GM19240 (cell line): ENCODE measurements around the gene PRKN.

Source experiments
- DNase-seq: peaks from one replicate; pipeline ENCODE4 v3.0.0; 2011; ENCODE audit warnings: low spot score; ENCODE audit not compliant: insufficient read length

The PRKN gene

GRCh38 chr6:162249907-162250642 lies 477.5 kb downstream of the PRKN start:
- no peak for DNase-seq

- no peak for DNase-seq
These were observed 481.6 kb downstream of the PRKN start for GRCh38 chr6:162245830-162246420.

- no peak for DNase-seq
These were observed 483.5 kb downstream of the PRKN start for GRCh38 chr6:162244031-162244430.

- no peak for DNase-seq
These were observed 484.7 kb downstream of the PRKN start for GRCh38 chr6:162242915-162243314.

- no peak for DNase-seq
These were observed 488.2 kb downstream of the PRKN start for GRCh38 chr6:162239330-162239729.

- DNase-seq, result no peak
These were observed 488.9 kb downstream of the PRKN start for GRCh38 chr6:162238675-162239074.

GRCh38 chr6:162237331-162237730 lies 490.2 kb downstream of the PRKN start:
- no peak for DNase-seq

- DNase-seq, result no peak
These were observed 492.9 kb downstream of the PRKN start for GRCh38 chr6:162234631-162235030.

- no peak for DNase-seq
These were observed 497.3 kb downstream of the PRKN start for GRCh38 chr6:162230147-162230752.

GRCh38 chr6:162229093-162229492 lies 498.5 kb downstream of the PRKN start:
- no peak for DNase-seq

GRCh38 chr6:162226803-162227202 lies 500.8 kb downstream of the PRKN start:
- no peak for DNase-seq

- DNase-seq, result no peak
These were observed 505.0 kb downstream of the PRKN start for GRCh38 chr6:162222521-162222920.

GRCh38 chr6:162220876-162221275 lies 506.7 kb downstream of the PRKN start:
- DNase-seq, result no peak

- DNase-seq, result no peak
These were observed 508.3 kb downstream of the PRKN start for GRCh38 chr6:162219266-162219665.

GRCh38 chr6:162217811-162218493 lies 509.6 kb downstream of the PRKN start:
- no peak for DNase-seq

- DNase-seq, result no peak
These were observed 510.5 kb downstream of the PRKN start for GRCh38 chr6:162217058-162217457.

- no peak for DNase-seq
These were observed 515.8 kb downstream of the PRKN start for GRCh38 chr6:162211777-162212176.

GRCh38 chr6:162211022-162211421 lies 516.5 kb downstream of the PRKN start:
- no peak for DNase-seq

- DNase-seq, result no peak
These were observed 524.3 kb downstream of the PRKN start for GRCh38 chr6:162203287-162203686.

- DNase-seq, result no peak
These were observed 526.4 kb downstream of the PRKN start for GRCh38 chr6:162200945-162201690.

GRCh38 chr6:162200041-162200440 lies 527.5 kb downstream of the PRKN start:
- DNase-seq, result no peak
